Measurements from ENCODE around the gene PHLDA1.

PHLDA1 gene

GRCh38 chr12:76047742-76048141 is 16.2 kb upstream of the PHLDA1 start:
- H3K27ac Mint-ChIP-seq = no peak overlapping the region
- H3K36me3 Mint-ChIP-seq = peaks cover 15% of the 10 kb centered on the region
- H3K4me1 Mint-ChIP-seq = peaks cover 5% of the 10 kb centered on the region
- no peak overlapping the region for H3K4me3 Mint-ChIP-seq
- H3K9me3 Mint-ChIP-seq = no peaks in the 10 kb centered on the region
- no peaks in the 10 kb centered on the region for H3K27me3 Mint-ChIP-seq

GRCh38 chr12:76047060-76047459 is 15.5 kb upstream of the PHLDA1 start:
- Mint-ChIP-seq H3K9me3 (no peaks in the 10 kb centered on the region), H3K27ac (no peak overlapping the region), H3K36me3 (peaks cover 11% of the 10 kb centered on the region), H3K27me3 (no peaks in the 10 kb centered on the region), H3K4me1 (peaks cover 5% of the 10 kb centered on the region), H3K4me3 (no peak overlapping the region)

GRCh38 chr12:76043377-76043776 is 11.8 kb upstream of the PHLDA1 start:
- Mint-ChIP-seq H3K4me1 (peaks cover 5% of the 10 kb centered on the region), H3K27me3 (no peaks in the 10 kb centered on the region), H3K27ac (peak overlapping the region; percentile 71), H3K9me3 (no peaks in the 10 kb centered on the region), H3K4me3 (no peak overlapping the region), H3K36me3 (peaks cover 7% of the 10 kb centered on the region)

GRCh38 chr12:76042147-76042546 is 10.6 kb upstream of the PHLDA1 start:
- Mint-ChIP-seq H3K9me3 (no peaks in the 10 kb centered on the region), H3K36me3 (peaks cover 7% of the 10 kb centered on the region), H3K4me3 (no peak overlapping the region), H3K27me3 (no peaks in the 10 kb centered on the region), H3K27ac (no peak overlapping the region), H3K4me1 (peaks cover 12% of the 10 kb centered on the region)

- Mint-ChIP-seq H3K27me3 (no peaks in the 10 kb centered on the region), H3K9me3 (no peaks in the 10 kb centered on the region), H3K4me3 (no peak overlapping the region), H3K4me1 (peaks cover 9% of the 10 kb centered on the region), H3K27ac (no peak overlapping the region), H3K36me3 (peaks cover 2% of the 10 kb centered on the region)
These were observed 9.8 kb upstream of the PHLDA1 start for GRCh38 chr12:76041406-76041805.

GRCh38 chr12:76040461-76040860 is 8.9 kb upstream of the PHLDA1 start:
- H3K36me3 Mint-ChIP-seq = peaks cover 2% of the 10 kb centered on the region
- peaks cover 14% of the 10 kb centered on the region for H3K4me1 Mint-ChIP-seq
- peak overlapping the region; percentile 41 for H3K27ac Mint-ChIP-seq
- no peaks in the 10 kb centered on the region for H3K27me3 Mint-ChIP-seq
- H3K9me3 Mint-ChIP-seq = no peaks in the 10 kb centered on the region
- H3K4me3 Mint-ChIP-seq = no peak overlapping the region

- no peaks in the 10 kb centered on the region for H3K36me3 Mint-ChIP-seq
- no peak overlapping the region for H3K4me3 Mint-ChIP-seq
- no peak overlapping the region for H3K27ac Mint-ChIP-seq
- H3K9me3 Mint-ChIP-seq = no peaks in the 10 kb centered on the region
- peaks cover 28% of the 10 kb centered on the region for H3K4me1 Mint-ChIP-seq
- H3K27me3 Mint-ChIP-seq = no peaks in the 10 kb centered on the region
These were observed 6.6 kb upstream of the PHLDA1 start for GRCh38 chr12:76038176-76038575.

GRCh38 chr12:76037130-76038103 is 5.8 kb upstream of the PHLDA1 start:
- Mint-ChIP-seq H3K27me3 (no peaks in the 10 kb centered on the region), H3K27ac (peak overlapping the region; percentile 76), H3K4me3 (no peak overlapping the region), H3K36me3 (no peaks in the 10 kb centered on the region), H3K9me3 (no peaks in the 10 kb centered on the region), H3K4me1 (peaks cover 35% of the 10 kb centered on the region)

GRCh38 chr12:76035045-76035444 is 3.5 kb upstream of the PHLDA1 start:
- no peaks in the 10 kb centered on the region for H3K9me3 Mint-ChIP-seq
- peaks cover 39% of the 10 kb centered on the region for H3K4me1 Mint-ChIP-seq
- H3K27me3 Mint-ChIP-seq = no peaks in the 10 kb centered on the region
- H3K4me3 Mint-ChIP-seq = no peak overlapping the region
- H3K27ac Mint-ChIP-seq = no peak overlapping the region
- peaks cover 3% of the 10 kb centered on the region for H3K36me3 Mint-ChIP-seq

GRCh38 chr12:76033081-76034011 is 1.8 kb upstream of the PHLDA1 start:
- Mint-ChIP-seq H3K27ac (peak overlapping the region; percentile 97), H3K4me1 (peaks cover 46% of the 10 kb centered on the region), H3K27me3 (no peaks in the 10 kb centered on the region), H3K36me3 (peaks cover 16% of the 10 kb centered on the region), H3K9me3 (no peaks in the 10 kb centered on the region), H3K4me3 (peak overlapping the region; percentile 91)

- Mint-ChIP-seq H3K36me3 (peaks cover 17% of the 10 kb centered on the region), H3K27ac (peak overlapping the region; percentile 97), H3K27me3 (no peaks in the 10 kb centered on the region), H3K4me1 (peaks cover 43% of the 10 kb centered on the region), H3K9me3 (no peaks in the 10 kb centered on the region), H3K4me3 (peak overlapping the region; percentile 91)
These were observed 736 bp upstream of the PHLDA1 start for GRCh38 chr12:76032043-76032981.

- peak overlapping the region; percentile 91 for H3K27ac Mint-ChIP-seq
- no peaks in the 10 kb centered on the region for H3K9me3 Mint-ChIP-seq
- peak overlapping the region; percentile 91 for H3K4me3 Mint-ChIP-seq
- H3K27me3 Mint-ChIP-seq = no peaks in the 10 kb centered on the region
- peaks cover 21% of the 10 kb centered on the region for H3K36me3 Mint-ChIP-seq
- H3K4me1 Mint-ChIP-seq = peaks cover 50% of the 10 kb centered on the region
These were observed 529 bp downstream of the PHLDA1 start for GRCh38 chr12:76031081-76031413.

GRCh38 chr12:76030341-76031080 is 1.1 kb downstream of the PHLDA1 start:
- peak overlapping the region; percentile 91 for H3K4me3 Mint-ChIP-seq
- H3K36me3 Mint-ChIP-seq = peaks cover 21% of the 10 kb centered on the region
- H3K27me3 Mint-ChIP-seq = no peaks in the 10 kb centered on the region
- H3K4me1 Mint-ChIP-seq = peaks cover 49% of the 10 kb centered on the region
- no peaks in the 10 kb centered on the region for H3K9me3 Mint-ChIP-seq
- H3K27ac Mint-ChIP-seq = peak overlapping the region; percentile 91

- peaks cover 21% of the 10 kb centered on the region for H3K36me3 Mint-ChIP-seq
- peak overlapping the region; percentile 91 for H3K4me3 Mint-ChIP-seq
- H3K27ac Mint-ChIP-seq = peak overlapping the region; percentile 93
- no peaks in the 10 kb centered on the region for H3K27me3 Mint-ChIP-seq
- H3K9me3 Mint-ChIP-seq = no peaks in the 10 kb centered on the region
- H3K4me1 Mint-ChIP-seq = peaks cover 52% of the 10 kb centered on the region
These were observed 1.6 kb downstream of the PHLDA1 start for GRCh38 chr12:76029982-76030340.
